Activated T-cell treated with anti-CD3 and anti-CD28 coated beads for 24 hours (primary cell): Measurements from ENCODE around the gene CALCOCO1.

Source experiments
- DNase-seq: peaks from one replicate; pipeline ENCODE4 v3.0.0-alpha.2; 2020; ENCODE audit warnings: low read depth

The CALCOCO1 gene

GRCh38 chr12:53751336-53752191, 24.3 kb upstream of the CALCOCO1 start, which contains the start of gene CISTR:
Gene CISTR, minus strand, starts transcription at chr12:53751979.
- no peak for DNase-seq

- no peak for DNase-seq
These were observed 23.6 kb upstream of the CALCOCO1 start for GRCh38 chr12:53750812-53751335.

GRCh38 chr12:53749986-53750811, 22.9 kb upstream of the CALCOCO1 start:
- DNase-seq: no peak

GRCh38 chr12:53748072-53748840, 21.0 kb upstream of the CALCOCO1 start:
- no peak for DNase-seq

- DNase-seq: no peak
These were observed 19.8 kb upstream of the CALCOCO1 start for GRCh38 chr12:53747095-53747494.

GRCh38 chr12:53746592-53747092, 19.4 kb upstream of the CALCOCO1 start:
- peak; percentile 79 for DNase-seq

GRCh38 chr12:53744751-53745150, 17.5 kb upstream of the CALCOCO1 start:
- no peak for DNase-seq

GRCh38 chr12:53744130-53744441, 16.8 kb upstream of the CALCOCO1 start:
- no peak for DNase-seq

GRCh38 chr12:53743266-53744129, 16.2 kb upstream of the CALCOCO1 start:
- peak; percentile 57 for DNase-seq

GRCh38 chr12:53740130-53740491, 12.9 kb upstream of the CALCOCO1 start:
- no peak for DNase-seq

GRCh38 chr12:53739214-53740129, 12.2 kb upstream of the CALCOCO1 start:
- no peak for DNase-seq

- DNase-seq: no peak
These were observed 11.4 kb upstream of the CALCOCO1 start for GRCh38 chr12:53738406-53739213.

- DNase-seq: no peak
These were observed 10.7 kb upstream of the CALCOCO1 start for GRCh38 chr12:53737951-53738405.

- no peak for DNase-seq
These were observed 10.0 kb upstream of the CALCOCO1 start for GRCh38 chr12:53737093-53737808.

- DNase-seq: no peak
These were observed 9.3 kb upstream of the CALCOCO1 start for GRCh38 chr12:53736592-53736991.

- DNase-seq: no peak
These were observed 8.3 kb upstream of the CALCOCO1 start for GRCh38 chr12:53735556-53735955.

GRCh38 chr12:53734425-53734824, 7.2 kb upstream of the CALCOCO1 start:
- no peak for DNase-seq

- DNase-seq: no peak
These were observed 6.6 kb upstream of the CALCOCO1 start for GRCh38 chr12:53733807-53734200.
